GM19023 (cell line): ENCODE measurements around the gene SIAH2.

Experiments used
- ATAC-seq: cut with Tn5 transposase; IDR thresholded peaks from one replicate; pipeline ENCODE4 v1.9.1; 2021; ENCODE audit warnings: mild to moderate bottlenecking, moderate library complexity; ENCODE audit not compliant: unreplicated experiment

Gene SIAH2

DNA sequence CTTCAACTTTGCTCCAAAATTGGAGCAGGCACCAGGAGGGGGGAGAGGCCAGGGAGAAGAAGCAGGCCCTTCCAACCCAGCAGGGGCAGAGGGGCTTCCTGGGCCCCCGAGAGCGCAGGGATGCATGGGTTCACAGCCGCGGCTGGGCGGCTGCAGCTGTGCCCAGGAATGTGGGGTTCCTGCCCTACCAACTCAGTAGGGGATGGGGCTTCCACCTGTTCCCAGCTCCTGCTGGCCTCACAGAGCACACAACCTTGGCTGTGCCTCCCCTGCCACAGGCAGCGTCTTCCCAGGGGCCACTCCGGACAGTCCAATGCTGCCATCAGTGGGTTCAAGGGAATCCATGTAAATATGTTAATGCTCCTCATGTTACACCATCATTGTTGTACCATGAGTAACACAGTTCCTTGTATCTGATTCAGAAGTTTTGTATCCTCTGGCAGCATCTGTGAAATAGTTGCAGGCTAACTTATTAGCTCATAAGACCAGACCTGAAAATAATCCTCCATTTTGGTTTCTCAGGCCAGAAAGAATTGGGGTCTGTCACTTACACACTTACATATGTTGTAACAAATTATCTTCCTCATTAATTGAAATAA is 12.1 kb upstream of the SIAH2 start:
- ATAC-seq = no peak

DNA sequence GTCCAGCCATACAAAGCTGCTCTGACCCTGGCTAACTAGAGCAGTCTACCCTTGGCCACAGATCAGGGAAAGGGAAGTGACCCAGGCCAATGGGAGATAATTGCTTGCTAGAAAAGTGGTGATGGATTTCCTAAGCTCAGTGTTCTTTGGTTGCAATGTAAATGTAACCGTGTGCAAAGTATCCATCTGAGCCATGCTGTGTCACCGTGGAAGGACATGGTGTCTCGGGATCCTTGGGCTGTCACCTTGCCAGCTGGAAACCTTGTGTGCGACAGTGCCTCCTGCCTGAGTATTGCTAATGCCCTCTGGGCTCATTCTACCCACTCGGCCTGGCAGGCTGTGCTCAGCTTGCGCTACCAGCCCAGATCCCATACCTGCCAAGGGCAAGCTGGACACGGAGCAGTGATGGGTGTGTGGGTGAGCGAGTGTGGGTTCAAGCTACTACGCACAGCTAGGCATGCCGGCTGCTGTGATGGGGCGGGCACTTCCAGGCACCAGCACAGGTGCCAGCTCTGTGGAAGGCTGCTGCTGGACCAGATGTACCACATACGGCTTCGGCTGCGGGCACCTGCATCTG is 10.7 kb upstream of the SIAH2 start:
- no peak for ATAC-seq

DNA sequence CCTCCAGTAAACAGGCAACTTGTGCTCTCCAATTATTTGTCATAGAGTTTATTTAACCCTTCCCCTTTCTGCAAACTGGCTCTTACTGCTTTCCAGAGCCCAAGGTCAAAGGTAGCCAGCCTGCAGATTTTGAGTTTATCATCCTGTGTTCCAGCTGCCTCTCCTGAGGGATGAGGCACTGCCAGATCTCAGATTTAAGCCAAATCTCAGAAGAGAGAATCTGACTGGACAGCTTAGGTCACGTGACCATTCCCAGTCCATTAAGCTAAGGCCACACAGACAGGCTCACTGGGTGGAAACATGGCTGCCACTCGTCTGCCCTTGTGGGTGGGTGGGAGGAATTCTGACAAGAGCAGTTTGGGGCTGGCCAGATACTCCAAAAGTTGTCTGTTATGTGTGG is 8.6 kb upstream of the SIAH2 start:
- ATAC-seq = no peak

DNA sequence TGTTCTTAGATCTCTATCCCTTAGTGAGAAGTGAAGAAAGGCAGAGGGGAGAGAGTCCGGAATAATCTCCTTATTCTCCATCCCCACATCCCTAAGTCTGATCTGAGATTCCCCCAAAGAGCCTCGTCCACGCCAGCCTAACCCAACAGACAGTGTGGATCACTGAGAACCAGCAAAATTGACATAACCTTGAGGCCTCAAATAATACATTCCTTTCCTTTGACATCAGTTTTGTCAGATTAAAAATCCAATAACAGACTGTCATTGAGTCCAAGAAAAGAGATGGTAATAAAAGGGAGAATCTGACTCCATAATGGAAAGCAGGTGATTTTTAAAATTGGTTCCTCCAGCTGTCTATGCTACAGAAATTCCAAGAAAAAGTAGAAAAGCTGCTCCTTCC is 7.7 kb upstream of the SIAH2 start:
- ATAC-seq = no peak

DNA sequence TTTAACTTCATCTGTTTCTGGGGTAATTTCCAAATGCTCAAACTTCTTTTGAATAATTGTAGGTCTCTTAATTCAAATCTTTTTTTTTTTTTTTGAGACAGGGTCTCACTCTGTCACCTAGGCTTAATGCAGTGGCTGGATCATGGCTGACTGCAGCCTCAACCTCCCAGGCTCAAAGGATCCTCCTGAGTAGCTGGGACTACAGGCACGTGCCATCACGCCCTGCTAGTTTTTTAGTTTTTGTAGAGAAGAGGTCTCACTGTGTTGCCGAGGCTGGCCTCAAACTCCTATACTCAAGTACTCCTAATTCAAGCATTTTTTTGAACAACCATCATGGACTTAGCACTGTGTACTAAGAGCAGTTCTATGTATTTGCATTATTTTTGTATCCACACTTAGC is 3.8 kb upstream of the SIAH2 start:
- no peak for ATAC-seq

DNA sequence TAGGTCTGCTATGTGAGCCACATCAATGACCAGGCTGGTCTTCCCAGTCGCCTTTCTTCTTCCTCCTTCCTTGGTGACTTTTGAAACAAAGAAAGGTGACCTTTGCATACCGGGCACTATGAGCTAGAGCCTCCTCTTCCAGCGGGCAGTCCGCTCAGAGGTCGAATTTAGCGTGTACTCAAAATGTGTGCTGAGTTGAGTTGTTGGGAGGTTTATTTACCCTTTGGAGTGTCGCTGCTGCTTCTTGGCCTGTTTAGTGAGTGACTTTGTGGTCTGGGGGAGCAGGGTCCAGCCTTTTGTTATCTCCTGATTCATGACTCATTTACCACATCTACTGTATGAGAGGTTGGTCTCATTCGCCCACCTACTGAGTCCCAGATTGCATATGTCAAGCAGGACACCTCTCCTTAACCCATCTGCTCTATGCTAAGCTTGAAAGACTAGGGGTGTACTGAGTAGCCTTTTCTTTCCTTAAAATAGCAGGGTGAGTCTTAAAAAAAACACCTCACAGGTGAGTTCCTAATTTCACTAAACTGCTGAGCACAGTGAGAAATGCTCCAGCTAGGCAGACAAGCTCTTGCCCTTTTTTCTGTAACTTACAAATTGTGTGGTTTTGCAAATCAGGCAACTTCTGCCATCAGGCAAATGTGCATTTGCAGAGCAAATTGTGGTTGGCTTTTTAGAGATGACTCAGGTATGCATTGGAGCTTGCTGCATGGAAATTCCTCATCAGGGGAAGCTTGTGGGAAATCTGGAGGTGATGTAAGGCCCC is 3.2 kb upstream of the SIAH2 start:
- ATAC-seq = peak; percentile 11

DNA sequence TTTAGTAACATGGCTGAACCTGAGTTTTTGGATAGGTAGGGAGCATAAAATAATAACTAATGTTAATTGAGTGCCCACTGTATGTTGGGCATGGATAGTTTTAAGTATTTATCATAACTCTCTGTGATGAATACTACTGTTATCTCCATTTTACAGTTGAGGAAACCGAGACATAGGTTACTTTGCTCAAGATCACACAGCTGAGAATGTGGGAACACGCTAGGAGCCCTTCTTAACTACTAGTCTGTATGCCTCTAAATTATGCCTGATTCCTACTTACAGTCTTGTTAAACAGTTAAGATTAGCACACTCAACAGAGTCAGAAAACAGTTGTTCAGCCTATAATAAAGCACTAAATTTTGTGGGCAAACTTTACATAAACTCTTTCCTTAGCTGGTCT is 2.0 kb upstream of the SIAH2 start:
- no peak for ATAC-seq

DNA sequence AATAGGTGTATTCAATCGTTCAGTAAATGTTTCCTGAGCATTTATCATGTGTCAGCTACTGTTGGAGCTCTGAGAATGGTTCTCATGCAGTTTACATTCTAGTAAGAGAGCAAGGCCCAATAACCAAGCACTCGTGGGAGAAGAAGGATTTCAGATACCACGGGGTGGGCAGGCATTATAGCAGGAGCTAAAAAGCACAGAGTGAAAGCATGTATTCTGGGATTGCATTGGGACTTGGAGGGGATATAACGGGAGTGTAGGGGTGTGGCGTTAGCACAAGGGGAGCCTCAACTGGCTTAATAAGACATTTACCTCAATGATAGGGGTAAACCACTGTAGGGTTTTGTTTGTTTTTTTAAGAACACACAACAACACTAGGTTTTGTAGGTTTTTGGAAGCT is 1.6 kb upstream of the SIAH2 start:
- ATAC-seq = no peak

DNA sequence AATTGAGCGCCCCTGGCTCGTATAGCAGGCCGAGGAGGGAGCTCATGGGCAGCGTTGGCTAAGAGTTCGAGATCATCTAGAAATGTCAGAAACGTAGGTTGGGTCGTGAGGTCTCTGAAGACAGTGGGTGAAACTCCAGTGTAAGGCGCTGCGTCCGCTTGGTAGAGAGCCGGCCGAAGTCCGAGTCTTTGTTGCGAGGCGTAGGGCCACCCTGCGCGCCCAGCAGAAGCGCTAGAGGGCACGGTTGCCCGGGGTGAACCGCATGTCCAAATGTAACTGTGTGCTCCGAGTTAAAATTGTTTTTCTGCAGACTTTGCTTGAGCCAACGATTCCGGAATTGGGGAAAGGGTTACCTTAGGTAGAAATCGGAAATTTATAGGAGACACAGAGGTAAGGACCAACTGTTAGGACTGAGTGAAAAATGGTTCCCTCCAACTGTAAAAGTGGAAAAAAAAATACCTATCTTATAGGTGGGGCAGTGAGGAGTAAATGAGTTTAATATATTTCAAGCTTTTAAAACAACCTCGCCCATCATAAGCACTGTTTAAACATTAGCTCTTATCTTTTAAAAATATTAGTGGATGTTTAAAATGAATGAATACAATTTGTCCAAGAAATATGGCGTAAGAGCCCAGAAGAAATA is 993 bp upstream of the SIAH2 start:
- ATAC-seq = peak; percentile 20

DNA sequence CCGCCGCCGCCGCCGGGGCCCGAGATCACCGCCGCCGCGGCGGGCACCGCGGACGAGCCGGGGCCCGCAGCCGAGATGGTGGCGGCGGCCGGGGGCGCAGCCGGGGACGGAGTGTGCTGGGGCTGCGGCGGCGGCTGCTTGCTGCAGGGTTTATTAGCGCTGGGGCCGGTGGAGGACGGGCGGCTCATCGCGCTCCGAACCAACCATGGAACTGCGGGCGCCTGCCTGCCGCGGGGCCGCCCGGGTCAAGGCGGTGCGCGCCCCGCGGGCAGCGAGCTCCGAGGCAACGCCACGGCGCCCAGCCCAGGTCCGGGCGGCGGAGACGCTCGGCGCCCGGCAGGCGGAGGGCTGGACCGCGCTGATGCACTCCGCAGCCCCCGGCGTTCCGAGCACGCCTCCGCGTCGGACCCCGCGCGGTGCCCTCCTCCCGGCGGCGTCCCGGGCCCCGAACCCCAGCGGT is 277 bp downstream of the SIAH2 start:
- ATAC-seq = peak; percentile 4

DNA sequence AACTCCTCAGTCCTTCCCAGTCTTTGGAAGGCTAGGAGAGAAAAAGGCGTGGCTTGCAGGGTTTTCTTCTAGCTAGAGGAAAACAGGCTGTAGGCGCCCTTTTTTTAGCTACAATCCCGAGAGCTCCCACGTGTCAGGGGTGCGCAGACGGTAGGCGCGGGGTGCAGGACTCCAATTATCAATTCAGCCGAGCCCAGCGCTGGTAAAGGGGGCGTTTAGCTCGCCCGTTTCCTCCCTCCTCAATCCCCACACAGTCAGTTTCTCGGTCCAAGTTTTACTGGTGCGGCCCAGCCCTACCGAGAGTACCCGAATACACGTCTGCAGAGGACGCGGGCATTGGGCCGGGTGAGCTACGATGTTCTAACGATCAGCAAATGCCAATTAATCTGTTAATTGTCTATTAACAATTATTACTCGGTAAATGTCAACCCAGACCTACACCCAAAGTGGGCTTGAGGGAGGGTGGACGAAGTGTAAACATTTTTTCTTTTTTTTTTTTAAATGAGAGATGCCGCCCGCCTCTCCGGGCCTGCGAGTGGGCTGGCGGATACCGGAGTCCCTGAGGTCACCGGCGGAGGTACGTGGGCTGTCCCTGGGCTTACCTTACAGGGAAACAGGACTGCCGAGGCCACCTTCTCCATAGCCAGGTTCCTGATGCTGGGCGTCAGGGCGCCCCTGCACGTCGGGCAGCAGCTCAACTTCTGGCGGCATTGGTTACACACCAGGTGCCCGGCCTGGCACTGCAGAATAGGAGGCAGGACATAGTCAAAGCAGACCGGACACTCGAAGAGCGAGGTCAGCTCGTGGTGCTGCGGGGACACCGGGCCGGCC is 923 bp downstream of the SIAH2 start:
- ATAC-seq = no peak

DNA sequence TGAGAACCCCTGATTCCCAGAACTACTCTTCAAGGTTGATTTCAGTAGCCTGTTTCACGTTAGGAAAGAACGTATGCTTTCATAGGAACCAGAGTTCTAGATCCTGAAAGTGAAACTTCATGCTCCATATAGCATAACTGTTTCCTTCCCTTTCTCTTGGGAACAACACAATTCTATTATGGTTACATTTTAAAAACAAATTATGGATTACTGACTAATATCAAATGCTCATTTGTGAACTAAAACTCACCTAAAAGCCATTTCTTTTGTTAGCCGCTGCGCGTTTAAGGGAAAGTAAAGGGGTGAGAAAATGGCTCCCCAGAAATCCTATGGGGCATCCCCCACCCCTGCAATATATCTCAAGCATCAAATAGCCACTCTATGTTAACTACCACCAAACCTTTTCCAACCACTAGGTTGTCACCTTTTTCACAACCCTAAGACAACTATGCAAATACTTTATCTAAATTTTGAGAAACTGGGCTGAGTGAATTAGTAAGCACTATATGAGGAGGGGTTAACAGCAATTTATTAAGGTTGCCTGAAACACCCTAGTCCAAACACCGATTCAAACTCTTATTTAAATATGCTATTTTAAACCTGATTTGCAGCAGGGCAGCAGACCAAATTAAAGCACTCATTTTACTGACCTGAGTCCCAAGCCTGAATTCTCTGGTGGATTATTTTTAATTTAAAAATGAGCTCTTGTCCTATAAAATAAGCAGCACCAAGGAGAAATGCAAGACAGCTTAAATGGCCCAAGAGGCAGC is 2.4 kb downstream of the SIAH2 start:
- ATAC-seq = peak; percentile 8

DNA sequence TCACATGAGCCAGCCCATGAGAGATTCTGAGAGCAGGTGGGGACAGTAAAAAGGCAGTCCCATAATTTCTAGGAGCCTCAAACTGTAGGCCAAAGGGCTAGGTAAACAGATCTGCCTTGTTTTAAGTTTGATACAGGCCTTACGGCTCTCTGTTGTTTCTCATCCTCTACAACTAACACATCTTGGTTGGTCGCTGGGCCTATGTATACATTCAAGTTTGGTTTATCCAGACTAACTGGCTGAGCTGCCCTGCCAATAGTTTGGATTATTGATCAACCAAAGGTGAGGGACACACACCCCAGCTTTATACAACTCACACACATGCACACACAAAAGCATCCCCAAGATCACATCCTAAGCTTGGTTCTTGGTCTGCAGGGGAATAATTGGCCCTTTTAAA is 3.0 kb downstream of the SIAH2 start:
- no peak for ATAC-seq

DNA sequence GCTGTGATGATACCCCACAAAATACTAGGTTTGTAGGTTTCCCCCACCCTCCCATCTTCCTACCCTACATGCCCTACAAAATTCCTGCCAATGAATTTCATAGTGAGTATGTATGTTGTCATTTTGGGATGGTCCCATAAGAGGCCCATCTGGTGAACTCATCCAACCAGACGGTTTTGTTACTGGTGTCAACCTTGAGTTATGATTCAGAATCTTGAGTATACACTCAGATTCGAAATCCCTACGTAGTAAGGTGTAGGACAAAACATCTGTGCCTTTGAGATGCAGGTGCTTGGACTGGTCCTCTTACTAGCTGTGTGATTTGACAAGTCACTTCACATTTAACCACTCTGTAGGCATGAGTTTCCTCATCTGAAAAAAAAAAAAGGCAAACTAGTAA is 3.6 kb downstream of the SIAH2 start:
- ATAC-seq = no peak

DNA sequence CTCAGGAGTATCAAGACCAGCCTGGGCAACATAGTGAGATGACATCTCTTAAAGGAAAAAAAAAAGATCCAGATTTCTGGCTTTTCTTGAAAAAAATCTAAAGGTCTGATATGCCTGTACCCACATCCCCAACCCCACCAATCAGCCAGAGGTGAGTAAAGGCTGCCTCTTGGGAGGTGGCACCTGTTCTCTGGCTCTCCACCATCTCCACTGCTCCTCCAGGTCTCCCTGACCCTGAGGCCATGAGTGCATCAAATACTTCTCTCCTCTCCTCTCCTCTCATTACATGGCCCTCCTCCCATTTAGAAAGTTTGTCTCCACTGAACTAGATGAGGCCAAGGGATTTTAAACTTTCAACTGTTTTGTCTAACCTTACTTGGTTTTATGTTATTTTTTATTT is 5.2 kb downstream of the SIAH2 start:
- no peak for ATAC-seq

DNA sequence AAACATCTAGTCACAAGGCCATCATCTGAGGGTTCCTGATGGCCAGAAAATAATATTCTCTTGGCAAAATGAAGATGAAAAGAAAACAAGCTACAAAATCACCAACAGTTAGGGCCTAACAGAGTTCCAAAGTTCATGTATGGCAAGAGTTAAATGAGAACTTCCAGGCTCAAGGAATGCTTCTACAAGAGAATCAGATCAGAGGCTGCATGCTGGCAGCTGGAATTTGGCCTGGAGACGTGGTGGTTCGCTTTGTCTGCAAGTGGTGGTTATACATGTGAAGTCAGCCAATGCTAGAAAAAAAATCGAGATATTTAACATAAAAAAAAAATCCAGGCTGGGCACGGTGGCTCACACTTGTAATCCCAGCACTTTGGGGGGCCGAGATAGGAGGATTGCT is 5.6 kb downstream of the SIAH2 start:
- ATAC-seq = no peak

DNA sequence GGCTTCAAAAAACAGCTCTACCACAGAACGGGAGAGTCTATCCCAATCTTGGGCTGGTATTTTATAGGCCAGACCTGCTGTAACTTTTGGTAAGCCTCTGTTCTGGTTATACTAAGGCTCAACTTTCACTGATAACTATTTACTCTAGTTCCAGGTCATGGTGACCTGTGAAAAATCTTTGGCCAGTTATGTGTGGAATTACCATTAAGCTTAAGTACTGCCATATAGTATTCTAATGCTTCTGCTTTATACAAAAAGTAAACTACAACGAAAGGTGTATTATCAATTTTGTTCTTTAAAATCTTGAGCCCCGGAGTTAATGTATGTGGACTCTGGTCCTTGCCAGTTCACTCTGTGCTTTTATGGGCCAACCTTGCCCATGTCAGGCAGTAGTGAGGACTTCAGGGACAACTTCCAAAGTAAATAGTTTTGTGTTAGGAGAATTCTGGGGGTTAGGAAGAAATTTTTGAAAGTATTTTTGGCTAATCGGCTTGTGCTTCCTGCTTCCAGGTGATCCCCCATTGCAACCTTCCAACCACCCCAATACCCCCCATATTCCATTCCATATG is 6.4 kb downstream of the SIAH2 start:
- ATAC-seq = no peak

DNA sequence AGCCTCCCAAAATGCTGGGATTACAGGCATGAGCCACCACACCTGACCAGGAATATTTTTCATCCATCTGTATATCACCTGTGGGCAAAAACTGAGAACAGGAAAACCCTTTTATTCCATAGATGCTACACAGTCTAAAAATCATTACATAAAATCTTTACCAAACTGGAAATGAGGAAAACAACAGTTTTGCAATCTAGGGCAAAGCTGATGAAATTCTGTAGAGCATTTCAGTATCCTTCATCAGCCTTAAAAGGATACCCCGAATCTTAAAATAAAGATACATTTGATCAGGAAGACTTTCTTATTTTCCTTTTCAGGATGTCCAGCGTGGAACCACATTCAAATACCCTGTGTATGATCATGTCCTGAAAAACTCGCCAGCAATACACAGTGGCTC is 7.1 kb downstream of the SIAH2 start:
- ATAC-seq = no peak

DNA sequence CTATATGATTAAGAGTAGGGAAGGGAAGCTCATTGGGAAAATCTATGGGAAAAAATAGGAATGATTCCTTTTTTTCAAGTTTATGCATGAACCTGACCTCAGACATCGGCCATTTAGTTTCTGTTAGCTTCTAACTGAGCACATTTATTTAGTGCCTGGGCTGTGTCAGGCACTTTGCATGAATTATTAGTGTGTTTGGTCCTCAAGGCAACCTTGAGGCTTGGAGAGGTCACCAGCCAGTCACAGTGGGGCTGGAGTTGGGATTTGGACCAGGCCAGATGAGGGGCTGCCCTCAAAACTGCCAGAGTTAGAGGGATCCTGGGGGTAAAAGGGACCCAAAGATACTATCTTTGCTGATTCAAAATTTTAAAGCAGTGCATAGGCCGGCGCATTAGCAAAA is 8.1 kb downstream of the SIAH2 start:
- no peak for ATAC-seq

DNA sequence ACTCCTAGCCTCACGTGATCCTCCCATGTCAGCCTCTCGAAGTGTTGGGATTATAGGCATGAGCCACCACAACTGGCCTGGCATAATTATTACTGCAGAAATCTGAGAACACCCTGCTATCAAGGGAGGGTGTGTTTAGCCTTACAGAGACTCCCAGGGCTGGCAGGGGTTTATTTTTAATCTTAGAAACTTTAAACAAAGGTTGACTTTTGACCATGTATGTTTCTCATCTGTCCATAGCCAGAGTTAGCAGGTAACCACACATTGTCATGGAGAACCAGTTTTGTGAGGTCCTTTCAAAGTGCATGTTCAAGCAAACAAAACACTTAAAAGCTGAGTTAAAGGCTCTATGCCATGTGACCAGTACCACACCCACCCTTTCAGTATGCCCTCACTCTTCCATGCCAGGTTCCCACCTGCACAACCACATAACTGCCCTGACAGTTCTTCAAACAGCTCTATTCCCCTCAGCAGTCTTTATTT is 11.1 kb downstream of the SIAH2 start:
- ATAC-seq = no peak
